Body of pancreas (tissue), 4 donors: Measurements from ENCODE around the gene ARSA.

Experiments
- POLR2A ChIP-seq, 3 donors: fragments of 450-650 bp; IDR thresholded peaks; one replicate each; pipeline ENCODE4 v1.6.1; 2016; ENCODE audit warnings: antibody characterized with exemption in 3 of 3, mild to moderate bottlenecking in 2 of 3
- TF ChIP-seq, protein P1 (sequence below), 7 experiments: fragments of 450-650 bp in 4 of 7; fragments of 200-600 bp in 3 of 7; sonication (generic) in 3 of 7; IDR thresholded peaks; one replicate each; pipeline ENCODE4 v1.5.1; 2016 to 2019; ENCODE audit warnings: antibody characterized with exemption in 7 of 7

GRCh38 chr22:50673231-50674129, 45.5 kb upstream of the ARSA start:
- TF ChIP-seq, protein P1, sequence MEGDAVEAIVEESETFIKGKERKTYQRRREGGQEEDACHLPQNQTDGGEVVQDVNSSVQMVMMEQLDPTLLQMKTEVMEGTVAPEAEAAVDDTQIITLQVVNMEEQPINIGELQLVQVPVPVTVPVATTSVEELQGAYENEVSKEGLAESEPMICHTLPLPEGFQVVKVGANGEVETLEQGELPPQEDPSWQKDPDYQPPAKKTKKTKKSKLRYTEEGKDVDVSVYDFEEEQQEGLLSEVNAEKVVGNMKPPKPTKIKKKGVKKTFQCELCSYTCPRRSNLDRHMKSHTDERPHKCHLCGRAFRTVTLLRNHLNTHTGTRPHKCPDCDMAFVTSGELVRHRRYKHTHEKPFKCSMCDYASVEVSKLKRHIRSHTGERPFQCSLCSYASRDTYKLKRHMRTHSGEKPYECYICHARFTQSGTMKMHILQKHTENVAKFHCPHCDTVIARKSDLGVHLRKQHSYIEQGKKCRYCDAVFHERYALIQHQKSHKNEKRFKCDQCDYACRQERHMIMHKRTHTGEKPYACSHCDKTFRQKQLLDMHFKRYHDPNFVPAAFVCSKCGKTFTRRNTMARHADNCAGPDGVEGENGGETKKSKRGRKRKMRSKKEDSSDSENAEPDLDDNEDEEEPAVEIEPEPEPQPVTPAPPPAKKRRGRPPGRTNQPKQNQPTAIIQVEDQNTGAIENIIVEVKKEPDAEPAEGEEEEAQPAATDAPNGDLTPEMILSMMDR (IDR thresholded peaks at IDR 0.05), result no peak
- TF ChIP-seq POLR2A (IDR thresholded peaks at IDR 0.05), result no peak
